Adrenal gland (tissue), 5 donors: ENCODE measurements around the gene PTK6.

ENCODE experiments used
- CTCF ChIP-seq, 6 experiments: fragments of 450-650 bp in 4 of 6; fragments of 200-600 bp in 2 of 6; sonication (generic) in 1 of 6; IDR thresholded peaks; 1 replicate in 5 of 6; 2 replicates in 1 of 6; pipeline versions ENCODE4 v1.5.1 to v1.8.0; 2016 to 2021; ENCODE audit warnings: antibody characterized with exemption in 6 of 6, mild to moderate bottlenecking in 2 of 6, moderate library complexity in 1 of 6
- POLR2A ChIP-seq, 2 donors: fragments of 450-650 bp; IDR thresholded peaks; one replicate each; pipeline ENCODE4 v1.6.1; 2017; ENCODE audit warnings: antibody characterized with exemption in 2 of 2, mild to moderate bottlenecking in 2 of 2, moderate library complexity in 1 of 2
- donor health status: DM: no; HTN: no; CAD: no.

- TF ChIP-seq CTCF (IDR thresholded peaks at IDR 0.05) (no peak), POLR2A (IDR thresholded peaks at IDR 0.05) (no peak)
Observed at GRCh38 chr20:63525185-63525584, 12.0 kb downstream of the PTK6 start.
